Esophagus (tissue), 2 donors: ENCODE measurements around the gene ANKRD44. TPM values are rescaled to one million over a fixed set of nuclear protein-coding genes. Genes with fewer than 3 reads are reported as not detected.

ENCODE experiments used
- H3K27ac ChIP-seq, 2 donors: one replicate each; pipeline ENCODE4 v1.5.1; 2013; ENCODE audit warnings: low read depth in 2 of 2, mild to moderate bottlenecking in 2 of 2, inconsistent platforms in 1 of 2, low read length in 1 of 2, moderate library complexity in 1 of 2
- H3K27me3 ChIP-seq, 2 donors: one replicate each; pipeline ENCODE4 v1.6.1; 2013; ENCODE audit warnings: low read length in 2 of 2, control low read depth in 1 of 2, mild to moderate bottlenecking in 1 of 2; ENCODE audit not compliant: insufficient read depth in 2 of 2, control insufficient read depth in 1 of 2
- H3K36me3 ChIP-seq, 2 donors: one replicate each; pipeline ENCODE4 v1.6.1; 2013; ENCODE audit warnings: low read length in 1 of 2; ENCODE audit not compliant: control insufficient read depth in 2 of 2, insufficient read depth in 2 of 2
- H3K4me1 ChIP-seq, 2 donors: one replicate each; pipeline ENCODE4 v1.6.1; 2013; ENCODE audit warnings: low read length in 1 of 2; ENCODE audit not compliant: control insufficient read depth in 2 of 2, insufficient read depth in 2 of 2
- H3K4me3 ChIP-seq, 2 donors: one replicate each; pipeline ENCODE4 v1.5.1; 2013; ENCODE audit warnings: low read length in 2 of 2, mild to moderate bottlenecking in 2 of 2, low read depth in 1 of 2, moderate library complexity in 1 of 2
- H3K9me3 ChIP-seq, 2 donors: one replicate each; pipeline ENCODE4 v1.6.1; 2013; ENCODE audit warnings: mild to moderate bottlenecking in 2 of 2, low read depth in 1 of 2, low read length in 1 of 2, moderate library complexity in 1 of 2; ENCODE audit not compliant: control insufficient read depth in 2 of 2, insufficient read depth in 1 of 2
- WGBS, 2 donors: extraction: QIAGEN DNeasy Blood & Tissue Kit; methylation state at CpG; one replicate each; pipeline ENCODE4 v1.1.7; 2013; 5-methylcytosine and 5-hydroxymethylcytosine counted together
- polyA plus RNA-seq, 2 donors: library from polyadenylated mRNA; stranded (reverse); fragments of 200-250 nt; gene quantifications; one replicate each; pipeline ENCODE4 v1.2.3, GENCODE V29; 2013
- donor health status: healthy with polysubstance abuse.
- donor health status: Bipolar disorder and iron deficiency.

The ANKRD44 gene
- polyA plus RNA-seq, 2 donors = 1.1 to 1.5 TPM

DNA sequence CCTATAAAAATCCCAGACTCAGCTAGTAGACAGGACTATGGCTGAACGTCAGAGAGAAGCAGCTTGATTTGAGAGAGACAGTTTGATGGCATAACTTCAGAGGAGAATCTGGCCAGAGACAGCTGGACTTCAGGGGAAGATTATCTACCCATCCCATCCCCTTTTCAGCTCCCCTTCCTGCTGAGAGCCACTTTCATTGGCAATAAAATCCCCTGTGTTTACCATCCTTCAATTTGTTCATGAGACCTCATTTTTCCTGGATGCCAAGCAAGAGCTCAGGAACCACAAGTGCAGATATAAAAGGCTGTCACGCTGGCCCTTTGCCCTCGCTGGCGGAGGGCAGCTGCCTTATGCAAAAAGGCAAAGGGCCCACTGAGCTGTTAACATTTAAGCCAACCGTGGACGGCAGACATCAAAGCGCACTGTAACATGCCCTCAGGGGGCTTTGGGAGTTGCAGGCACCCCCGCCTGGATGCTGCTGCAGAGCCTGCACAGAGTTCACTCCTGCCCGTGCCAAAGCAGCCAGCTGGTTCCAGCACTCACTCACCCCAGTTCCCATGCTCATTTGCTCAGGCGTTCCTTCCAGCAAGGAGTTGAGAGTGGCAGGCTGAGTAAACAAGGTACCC, 219.7 kb downstream of the ANKRD44 start:
- peaks cover 0 to 3% of the 10 kb centered on the region in 2 donors for H3K36me3 ChIP-seq
- WGBS, 2 donors = 56 to 74% methylated on average over 10 of the region's 10 CpGs
- H3K27me3 ChIP-seq = no peaks in the 10 kb centered on the region
- no peaks in the 10 kb centered on the region for H3K9me3 ChIP-seq
- H3K27ac ChIP-seq = no peak overlapping the region
- H3K4me3 ChIP-seq = no peak overlapping the region
- H3K4me1 ChIP-seq = no peaks in the 10 kb centered on the region

DNA sequence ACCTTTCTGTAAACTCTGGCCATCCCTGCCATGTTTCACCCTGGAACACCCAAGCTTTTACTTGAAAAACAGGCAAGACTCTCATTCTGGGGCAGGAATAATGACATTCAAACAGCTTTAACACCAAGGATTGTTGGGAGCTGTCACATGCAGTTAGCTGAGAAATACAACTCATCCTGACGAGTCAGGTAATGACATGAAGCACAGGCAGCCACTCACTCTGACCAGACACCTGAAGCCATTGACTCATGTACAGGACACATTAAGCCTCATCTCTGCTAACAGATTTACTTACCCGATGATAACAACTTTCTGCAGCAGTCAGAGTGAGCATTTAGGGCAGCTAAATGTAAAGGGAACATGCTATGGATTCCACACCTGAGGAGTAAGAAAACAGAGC, 220.9 kb downstream of the ANKRD44 start:
- Histone ChIP-seq H3K9me3 (no peaks in the 10 kb centered on the region), H3K27me3 (no peaks in the 10 kb centered on the region), H3K27ac (no peak overlapping the region), H3K4me3 (no peak overlapping the region), H3K36me3 (peaks cover 0 to 3% of the 10 kb centered on the region in 2 donors), H3K4me1 (no peaks in the 10 kb centered on the region)
- 87% methylated on average over 2 of the region's 2 CpGs for WGBS, 2 donors

DNA sequence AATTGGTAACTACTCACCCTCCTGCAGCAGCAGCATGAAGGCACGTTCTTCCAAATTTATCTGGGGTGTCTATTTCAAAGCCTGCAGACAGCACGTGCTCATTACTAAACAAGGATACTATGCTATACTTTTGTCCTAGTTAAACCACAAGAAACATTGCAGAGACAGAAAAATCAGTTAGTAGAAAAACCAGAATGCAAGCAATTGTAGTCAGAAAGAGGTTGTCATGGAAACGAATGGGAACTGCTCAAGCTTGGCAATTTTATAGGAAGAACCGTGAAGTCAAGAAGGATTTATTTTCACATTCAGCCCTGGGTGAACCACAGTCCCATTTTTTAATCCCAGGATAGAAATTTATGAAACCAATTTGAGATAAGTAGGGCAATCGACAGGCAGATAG, 221.9 kb downstream of the ANKRD44 start:
- Histone ChIP-seq H3K9me3 (no peaks in the 10 kb centered on the region), H3K4me3 (no peak overlapping the region), H3K36me3 (peaks cover 0 to 3% of the 10 kb centered on the region in 2 donors), H3K27ac (no peak overlapping the region), H3K4me1 (no peaks in the 10 kb centered on the region), H3K27me3 (no peaks in the 10 kb centered on the region)
- WGBS, 2 donors = 46 to 58% methylated on average over 5 of the region's 5 CpGs

DNA sequence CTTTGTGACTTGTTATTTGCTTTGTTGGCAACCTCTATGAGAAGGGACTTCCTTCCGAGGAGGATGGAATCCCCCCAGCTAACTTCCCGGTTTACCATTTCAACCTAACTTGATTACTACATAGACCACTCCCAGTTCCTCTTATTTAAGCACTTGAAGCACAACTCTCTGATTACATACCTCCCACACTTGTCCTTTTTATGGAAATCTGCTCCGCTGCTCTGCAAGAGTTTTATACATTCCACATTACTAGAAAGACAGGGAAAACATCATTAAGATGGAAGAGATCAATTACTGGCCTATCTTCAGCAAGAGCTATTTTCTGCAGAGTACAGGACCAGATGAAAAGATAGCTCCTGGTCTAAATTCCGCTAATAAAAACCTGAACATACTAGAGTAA, 224.1 kb downstream of the ANKRD44 start:
- Histone ChIP-seq H3K9me3 (no peaks in the 10 kb centered on the region), H3K4me1 (no peaks in the 10 kb centered on the region), H3K27ac (no peak overlapping the region), H3K4me3 (no peak overlapping the region), H3K36me3 (peaks cover 0 to 3% of the 10 kb centered on the region in 2 donors), H3K27me3 (no peaks in the 10 kb centered on the region)
- 80 to 81% methylated on average over 4 of the region's 4 CpGs for WGBS, 2 donors

DNA sequence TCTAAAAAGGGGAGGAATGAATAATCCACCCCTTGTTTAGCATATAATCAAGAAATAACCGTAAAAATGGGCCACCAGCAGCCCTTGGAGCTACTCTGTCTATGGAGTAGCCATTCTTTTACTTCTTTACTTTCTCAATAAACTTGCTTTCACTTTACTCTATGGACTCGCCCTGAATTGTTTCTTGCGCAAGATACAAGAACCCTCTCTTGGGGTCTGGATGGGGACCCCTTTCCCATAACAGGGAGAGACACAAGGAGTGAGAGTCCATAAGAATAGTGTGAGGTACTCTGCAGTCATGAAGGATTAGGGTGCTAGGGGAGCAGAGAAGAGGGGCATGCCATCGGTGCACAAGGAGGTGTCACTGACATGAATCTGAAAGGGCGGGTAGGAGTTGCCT, 224.9 kb downstream of the ANKRD44 start:
- Histone ChIP-seq H3K9me3 (no peaks in the 10 kb centered on the region), H3K4me3 (no peak overlapping the region), H3K36me3 (peaks cover 0 to 3% of the 10 kb centered on the region in 2 donors), H3K27ac (no peak overlapping the region), H3K27me3 (no peaks in the 10 kb centered on the region), H3K4me1 (no peaks in the 10 kb centered on the region)
- 97 to 98% methylated on average over 5 of the region's 5 CpGs for WGBS, 2 donors

DNA sequence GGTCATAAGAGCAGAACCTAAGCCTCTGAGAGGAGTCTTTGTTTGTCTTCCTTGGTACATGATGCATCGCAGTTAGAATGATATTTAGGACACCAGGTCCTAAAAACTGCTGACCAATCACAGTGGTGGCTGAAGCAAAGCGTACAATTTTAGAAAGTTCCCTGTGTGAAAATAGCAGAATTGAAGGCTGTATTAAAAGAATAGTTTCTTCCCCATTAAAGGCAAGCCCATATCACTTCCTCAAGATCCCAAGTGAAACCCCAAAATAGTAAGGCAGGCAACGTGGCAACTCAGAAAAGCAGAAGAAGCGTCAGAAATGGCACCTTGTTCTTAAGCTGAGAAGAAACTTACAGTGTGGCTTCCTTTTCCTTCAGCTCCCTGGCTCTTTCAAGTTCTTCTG, 229.3 kb downstream of the ANKRD44 start:
- WGBS, 2 donors = 83 to 89% methylated on average over 4 of the region's 4 CpGs
- no peaks in the 10 kb centered on the region for H3K27me3 ChIP-seq
- H3K36me3 ChIP-seq = peaks cover 0 to 3% of the 10 kb centered on the region in 2 donors
- no peaks in the 10 kb centered on the region for H3K9me3 ChIP-seq
- no peak overlapping the region for H3K27ac ChIP-seq
- H3K4me1 ChIP-seq = peaks cover 0 to 2% of the 10 kb centered on the region in 2 donors
- no peak overlapping the region for H3K4me3 ChIP-seq

DNA sequence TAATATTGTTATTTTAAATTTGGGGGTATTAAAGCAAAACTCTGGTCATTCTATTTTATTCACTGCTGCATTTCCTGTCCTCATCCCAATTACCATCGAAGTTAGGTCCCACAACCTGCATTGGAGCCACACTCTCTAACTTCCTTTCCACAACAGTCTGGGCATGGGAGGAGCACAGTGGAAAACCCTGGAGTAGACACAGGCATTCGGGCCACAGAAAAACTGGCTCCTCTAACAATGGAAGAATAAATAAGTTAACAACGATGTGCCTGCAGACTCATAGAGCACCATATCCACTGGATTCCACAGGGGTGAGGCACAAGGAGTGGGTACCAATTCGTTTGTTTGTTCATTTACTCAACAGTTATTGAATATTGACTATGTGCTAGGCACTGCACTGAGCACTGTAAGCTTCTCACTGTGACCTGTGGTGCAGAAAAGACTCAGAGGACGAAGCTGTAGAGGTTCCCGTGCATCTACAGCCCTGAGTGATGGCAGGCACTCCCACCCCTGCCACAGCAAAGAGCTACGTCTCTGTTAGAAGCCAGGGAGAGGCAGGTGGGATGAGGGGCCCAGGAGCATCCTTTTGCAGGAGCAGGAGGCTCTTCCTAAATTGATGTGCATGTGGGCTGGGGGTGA, 229.9 kb downstream of the ANKRD44 start:
- Histone ChIP-seq H3K9me3 (no peaks in the 10 kb centered on the region), H3K36me3 (peaks cover 0 to 3% of the 10 kb centered on the region in 2 donors), H3K27me3 (no peaks in the 10 kb centered on the region), H3K4me3 (no peak overlapping the region), H3K4me1 (peaks cover 0 to 2% of the 10 kb centered on the region in 2 donors), H3K27ac (no peak overlapping the region)
- 79% methylated on average over 7 of the region's 7 CpGs for WGBS, 2 donors

DNA sequence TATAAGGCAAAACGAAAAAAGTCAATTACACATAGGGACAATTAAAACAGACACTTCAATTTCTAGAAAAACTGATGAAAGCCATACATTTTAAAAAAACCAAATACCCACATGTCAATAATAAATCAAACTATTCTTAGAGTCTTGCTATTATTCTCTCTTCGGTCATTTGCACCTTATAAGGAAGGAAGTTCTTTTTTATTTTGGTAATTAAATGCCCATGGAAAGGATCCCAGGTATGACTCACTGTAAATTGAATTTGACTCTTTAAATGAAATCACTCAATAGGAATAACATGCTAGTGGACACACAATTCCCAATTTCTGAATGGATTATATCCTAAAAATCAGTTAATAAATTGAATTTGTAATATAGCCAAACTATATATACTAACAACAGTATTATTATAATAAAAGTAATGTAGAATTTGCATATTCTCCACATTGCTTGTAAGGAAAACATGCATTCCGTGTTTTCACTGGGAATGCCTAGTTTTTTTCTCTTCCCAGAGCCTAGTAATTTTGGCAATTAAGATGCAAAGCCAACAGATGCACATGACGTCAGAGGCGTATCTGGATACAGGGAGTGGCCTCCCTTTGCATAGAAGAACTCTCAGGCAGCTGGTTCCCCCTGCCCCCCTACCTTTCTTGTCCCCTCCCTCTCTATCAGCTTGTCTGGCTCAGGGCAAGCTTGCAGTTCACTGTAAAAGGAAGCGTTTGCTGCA, 230.6 kb downstream of the ANKRD44 start:
- Histone ChIP-seq H3K27ac (no peak overlapping the region), H3K36me3 (peaks cover 0 to 3% of the 10 kb centered on the region in 2 donors), H3K27me3 (no peaks in the 10 kb centered on the region), H3K4me1 (peaks cover 0 to 2% of the 10 kb centered on the region in 2 donors), H3K4me3 (no peak overlapping the region), H3K9me3 (no peaks in the 10 kb centered on the region)
- WGBS, 2 donors = 55 to 61% methylated on average over 6 of the region's 6 CpGs

DNA sequence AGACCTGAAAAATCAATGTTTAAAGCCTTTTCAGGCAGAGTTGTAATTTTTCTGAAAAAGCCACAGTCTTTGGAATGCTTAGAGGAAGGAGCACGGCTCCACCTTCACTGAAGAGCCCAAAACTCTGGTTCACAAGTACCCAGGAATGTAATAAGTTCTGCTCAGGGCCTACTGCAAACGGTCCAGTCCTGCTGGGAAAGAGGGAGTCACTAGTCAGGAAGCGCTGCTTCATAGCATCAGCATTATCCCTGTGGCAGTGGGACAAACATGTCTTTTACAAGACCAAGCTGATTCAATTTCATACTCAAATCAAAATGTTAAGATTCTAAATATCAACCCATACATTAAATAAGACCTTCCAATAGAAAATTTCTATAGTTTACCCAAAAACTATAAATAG, 231.2 kb downstream of the ANKRD44 start:
- Histone ChIP-seq H3K27ac (no peak overlapping the region), H3K36me3 (peaks cover 0 to 3% of the 10 kb centered on the region in 2 donors), H3K9me3 (no peaks in the 10 kb centered on the region), H3K4me1 (peaks cover 0 to 2% of the 10 kb centered on the region in 2 donors), H3K4me3 (no peak overlapping the region), H3K27me3 (no peaks in the 10 kb centered on the region)
- WGBS, 2 donors = 75% methylated on average over 3 of the region's 3 CpGs
